RWPE1 (cell line): ENCODE measurements around the gene IRF6.

Source experiments
- CTCF ChIA-PET: fragments of 350-600 bp; sonication (Branson Sonifier 250); formaldehyde crosslinking; extraction: SDS; loops from one replicate; lab custom pipeline; 2021; lab: Yijun Ruan, JAX
- POLR2A ChIA-PET: fragments of 400-600 bp; formaldehyde crosslinking; extraction: SDS; loops from one replicate; lab custom pipeline; 2020; ENCODE audit warnings: antibody characterized with exemption; ENCODE audit not compliant: low non-redundant PET; lab: Yijun Ruan, JAX
- DNase-seq: peaks from one replicate; pipeline ENCODE4 v3.0.0; 2012; ENCODE audit warnings: low spot score
- H3K27ac ChIP-seq: fragments of 450-650 bp; 2 replicates; pipeline ENCODE4 v1.5.1; 2017
- TF ChIP-seq, protein P1 (sequence below): fragments of 450-650 bp; conservative IDR thresholded peaks from 2 replicates; pipeline ENCODE4 v1.5.1; 2017; ENCODE audit warnings: low read depth, mild to moderate bottlenecking

IRF6 gene

DNA sequence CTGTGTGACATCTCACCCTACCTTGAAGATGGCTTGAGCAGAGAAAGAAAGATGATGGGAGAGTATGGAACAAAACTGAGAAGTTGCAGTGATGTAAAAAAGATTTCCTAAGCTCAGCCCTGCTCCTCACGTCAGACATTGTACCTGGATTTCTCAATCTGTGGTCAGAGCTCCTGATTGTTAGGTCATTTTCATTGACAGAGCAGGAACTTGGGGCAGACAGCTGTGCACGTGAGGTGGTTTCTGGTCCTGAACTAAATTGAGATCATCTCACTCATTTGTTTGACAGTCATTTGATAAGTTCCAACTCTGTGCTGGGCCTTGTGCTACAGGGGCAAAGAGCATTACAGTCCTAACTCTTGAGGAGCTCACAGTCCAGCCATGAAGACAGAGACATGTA is 39.9 kb downstream of the IRF6 start:
- CTCF ChIA-PET, result interaction anchor here (0.6 to 1.1 kb wide), 3 partner anchors 18 to 126 kb away, joined by 3 read pairs; no protein-coding TSS in a partner anchor
- no peak for DNase-seq
- TF ChIP-seq, protein P1, sequence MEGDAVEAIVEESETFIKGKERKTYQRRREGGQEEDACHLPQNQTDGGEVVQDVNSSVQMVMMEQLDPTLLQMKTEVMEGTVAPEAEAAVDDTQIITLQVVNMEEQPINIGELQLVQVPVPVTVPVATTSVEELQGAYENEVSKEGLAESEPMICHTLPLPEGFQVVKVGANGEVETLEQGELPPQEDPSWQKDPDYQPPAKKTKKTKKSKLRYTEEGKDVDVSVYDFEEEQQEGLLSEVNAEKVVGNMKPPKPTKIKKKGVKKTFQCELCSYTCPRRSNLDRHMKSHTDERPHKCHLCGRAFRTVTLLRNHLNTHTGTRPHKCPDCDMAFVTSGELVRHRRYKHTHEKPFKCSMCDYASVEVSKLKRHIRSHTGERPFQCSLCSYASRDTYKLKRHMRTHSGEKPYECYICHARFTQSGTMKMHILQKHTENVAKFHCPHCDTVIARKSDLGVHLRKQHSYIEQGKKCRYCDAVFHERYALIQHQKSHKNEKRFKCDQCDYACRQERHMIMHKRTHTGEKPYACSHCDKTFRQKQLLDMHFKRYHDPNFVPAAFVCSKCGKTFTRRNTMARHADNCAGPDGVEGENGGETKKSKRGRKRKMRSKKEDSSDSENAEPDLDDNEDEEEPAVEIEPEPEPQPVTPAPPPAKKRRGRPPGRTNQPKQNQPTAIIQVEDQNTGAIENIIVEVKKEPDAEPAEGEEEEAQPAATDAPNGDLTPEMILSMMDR, result no peak
- no peak overlapping the region for H3K27ac ChIP-seq
- POLR2A ChIA-PET, result no interaction called here

DNA sequence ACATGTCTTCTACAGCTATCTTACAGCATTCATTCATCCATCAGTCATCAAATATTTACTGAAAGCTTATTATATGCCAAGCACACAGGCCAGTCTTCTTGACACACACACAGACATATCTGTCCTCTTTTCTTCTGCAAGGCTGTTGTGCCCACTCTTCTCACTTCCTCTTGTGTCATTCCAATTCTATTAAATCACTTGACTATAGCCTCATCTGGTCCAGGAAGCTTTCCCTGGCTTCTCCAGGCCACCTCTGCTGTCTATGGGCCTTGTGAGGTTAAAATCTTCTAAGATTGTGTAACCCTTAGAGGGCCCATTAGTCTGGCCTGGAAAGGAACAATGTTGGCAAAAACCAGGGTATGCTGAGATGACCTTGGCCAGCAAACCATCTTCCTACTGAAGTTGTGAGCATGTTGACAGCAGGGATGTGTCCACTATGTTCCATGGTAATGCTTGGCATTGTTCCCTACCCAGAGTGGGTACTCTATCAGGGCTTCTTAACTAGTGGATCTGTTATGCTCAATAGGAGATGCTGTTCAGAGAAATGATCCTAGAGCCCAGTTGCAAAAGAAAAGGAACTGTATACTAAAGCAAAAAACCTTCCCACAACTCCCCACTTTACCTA is 44.8 kb downstream of the IRF6 start:
- DNase-seq, result no peak
- ChIA-PET CTCF (interaction anchor here (0.6 to 1.7 kb wide), 2 partner anchors 13 to 86 kb away, joined by 4 to 5 read pairs; no protein-coding TSS in a partner anchor), POLR2A (no interaction called here)
- H3K27ac ChIP-seq, result no peak overlapping the region
- TF ChIP-seq, protein P1, result no peak

DNA sequence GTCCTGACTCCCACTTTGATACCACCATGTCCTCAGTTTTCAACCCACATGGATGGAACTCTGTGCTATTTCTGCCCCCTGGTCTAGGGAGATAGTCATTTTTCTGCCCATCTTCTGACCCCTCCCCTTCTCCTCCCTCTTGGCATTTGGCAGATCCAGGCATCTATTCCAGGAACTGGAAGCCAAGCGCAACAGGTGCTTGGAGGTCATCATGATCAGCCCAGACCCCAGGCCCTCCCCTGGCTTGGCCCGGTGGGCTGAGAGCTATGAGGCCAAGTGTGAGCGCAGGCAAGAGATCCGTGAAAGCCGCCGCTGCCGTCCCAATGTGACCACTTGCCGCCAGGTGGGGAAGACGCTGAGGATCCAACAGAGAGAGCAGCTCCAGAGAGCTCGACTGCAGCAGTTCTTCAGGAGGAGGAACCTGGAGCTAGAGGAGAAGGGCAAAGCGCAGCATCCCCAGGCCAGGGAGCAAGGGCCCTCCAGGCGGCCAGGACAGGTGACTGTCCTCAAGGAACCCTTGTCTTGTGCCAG is 46.0 kb downstream of the IRF6 start:
- no peak overlapping the region for H3K27ac ChIP-seq
- ChIA-PET CTCF (interaction anchor here (0.5 to 1.7 kb wide), 3 partner anchors 12 to 1811 kb away, joined by 3 to 5 read pairs (median 4); no protein-coding TSS in a partner anchor), POLR2A (no interaction called here)
- DNase-seq, result no peak
- TF ChIP-seq, protein P1, result no peak

DNA sequence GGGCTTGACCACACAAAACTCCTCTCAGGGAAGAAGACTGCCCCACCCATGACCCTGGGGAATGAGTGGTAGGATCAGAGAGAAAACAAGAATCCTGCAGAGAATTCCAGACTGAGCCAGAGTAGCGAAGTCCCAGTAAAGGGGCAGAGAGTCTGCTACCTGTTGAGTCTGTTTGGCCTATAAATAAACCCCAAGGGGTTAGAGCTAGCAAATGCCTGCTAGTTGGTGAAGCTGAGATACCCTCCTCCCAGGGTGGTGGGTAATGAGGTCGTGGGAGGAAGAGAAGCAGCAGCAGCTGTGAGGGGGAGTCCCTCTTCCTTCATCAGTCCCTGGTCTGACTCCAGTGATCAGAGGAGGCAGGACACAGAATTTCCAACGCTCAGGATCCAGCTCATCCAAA is 47.5 kb downstream of the IRF6 start:
- DNase-seq, result no peak

DNA sequence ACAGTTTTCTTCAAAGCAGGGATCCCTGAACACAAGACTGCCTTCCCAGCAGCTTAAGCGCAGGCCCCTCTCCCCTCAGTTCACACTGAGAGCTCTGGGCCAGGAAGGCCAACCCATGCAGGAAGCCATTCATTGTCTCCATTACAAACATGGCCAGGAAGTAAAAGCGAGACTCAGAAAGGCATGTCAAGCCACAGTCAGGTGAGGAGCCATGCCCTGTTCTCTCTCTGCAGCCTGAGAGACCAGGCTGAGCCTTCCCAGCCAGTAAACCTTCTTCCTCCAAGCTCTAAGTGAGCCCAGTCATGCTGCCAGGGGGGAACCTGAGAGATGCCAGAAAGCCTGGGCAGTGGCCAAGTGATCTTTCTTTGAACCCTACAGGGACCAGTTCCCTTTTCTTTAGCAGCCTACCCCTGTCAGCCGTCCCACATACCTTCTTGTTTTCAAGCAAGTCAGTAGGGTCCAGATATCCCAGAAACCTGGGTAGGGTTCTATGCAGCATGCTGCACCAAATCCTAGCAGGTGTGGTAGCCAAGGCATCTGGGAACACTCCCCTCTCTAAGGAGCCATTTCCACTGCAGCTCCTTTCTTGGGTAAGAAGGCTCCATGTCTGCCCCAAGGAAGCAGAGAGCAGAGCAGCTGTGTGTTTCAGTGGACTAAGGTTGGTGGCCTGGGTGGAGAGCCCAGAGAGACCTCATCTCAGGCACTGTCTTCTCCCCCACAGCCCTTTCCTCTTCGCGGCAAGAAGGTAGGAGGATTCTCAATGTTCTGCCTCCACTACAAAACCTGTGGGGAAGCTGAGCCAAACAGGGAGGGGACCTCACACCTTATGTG is 49.1 kb downstream of the IRF6 start:
- DNase-seq, result no peak
- TF ChIP-seq, protein P1, result no peak
- no peak overlapping the region for H3K27ac ChIP-seq
- CTCF ChIA-PET, result no interaction called here
- POLR2A ChIA-PET, result no interaction called here

More for the DNA sequence above, 47.5 kb downstream of the IRF6 start:
- ChIA-PET POLR2A (no interaction called here), CTCF (interaction anchor here (1.1 kb wide), 1 partner anchor 10 kb away, joined by 5 read pairs; no protein-coding TSS in a partner anchor)
- H3K27ac ChIP-seq, result no peak overlapping the region
- TF ChIP-seq, protein P1, result no peak

DNA sequence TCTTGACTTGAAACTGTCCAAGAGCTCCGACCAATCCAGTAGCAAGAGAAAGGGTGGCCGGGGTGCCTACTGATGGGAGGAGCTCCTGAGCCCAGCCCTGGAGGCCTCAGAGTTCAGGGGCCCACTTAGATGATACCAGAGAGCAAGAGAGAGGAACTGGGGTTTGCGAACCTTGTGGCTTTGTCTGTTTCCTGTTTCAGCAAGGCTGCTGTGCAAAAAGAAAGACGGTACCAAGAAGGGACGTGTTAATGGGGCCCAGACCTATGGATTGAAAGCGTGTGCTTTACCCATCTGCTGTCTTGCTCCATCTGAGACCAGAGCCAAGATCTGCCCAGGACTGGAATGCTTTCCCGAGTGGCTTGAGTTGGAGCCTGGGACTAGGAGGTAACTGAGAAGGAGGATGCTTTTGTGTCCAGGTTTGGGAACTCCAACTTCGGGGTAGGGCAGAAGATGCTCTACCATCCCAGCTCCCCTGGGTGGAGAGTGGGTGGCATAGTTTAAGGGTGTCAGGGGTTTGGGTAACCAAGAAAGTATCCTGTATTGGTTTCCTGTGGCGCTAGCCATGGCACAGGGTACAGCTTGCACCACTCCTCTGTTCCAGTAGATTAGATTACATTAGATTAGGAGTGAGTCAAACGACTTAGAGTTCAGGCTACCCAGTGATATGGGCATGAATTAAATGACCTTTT is 49.9 kb downstream of the IRF6 start, which contains the start of gene TRAF3IP3:
TRAF3IP3 (plus strand) TSS at position 128 of the 689 bp plus-strand sequence. CDS start 3,987 bp downstream, outside the sequence.
- CTCF ChIA-PET, result no interaction called here

More for the DNA sequence above, 49.9 kb downstream of the IRF6 start, which contains the start of gene TRAF3IP3:
- TF ChIP-seq, protein P1, result no peak
- POLR2A ChIA-PET, result no interaction called here
- DNase-seq, result no peak
- no peak within 1 kb of the TSS for H3K27ac ChIP-seq
